SH-SY5Y (cell line): ENCODE data around the gene CDKN2AIPNL.

Source experiments
- GATA2 ChIP-seq: IDR thresholded peaks from 2 replicates; pipeline ENCODE4 v1.6.1; 2011; ENCODE audit warnings: mild to moderate bottlenecking, low read depth, low read length
- GATA3 ChIP-seq: IDR thresholded peaks from 2 replicates; pipeline ENCODE4 v1.6.1; 2011; ENCODE audit warnings: low read depth, mild to moderate bottlenecking, low read length, moderate library complexity

The CDKN2AIPNL gene

DNA sequence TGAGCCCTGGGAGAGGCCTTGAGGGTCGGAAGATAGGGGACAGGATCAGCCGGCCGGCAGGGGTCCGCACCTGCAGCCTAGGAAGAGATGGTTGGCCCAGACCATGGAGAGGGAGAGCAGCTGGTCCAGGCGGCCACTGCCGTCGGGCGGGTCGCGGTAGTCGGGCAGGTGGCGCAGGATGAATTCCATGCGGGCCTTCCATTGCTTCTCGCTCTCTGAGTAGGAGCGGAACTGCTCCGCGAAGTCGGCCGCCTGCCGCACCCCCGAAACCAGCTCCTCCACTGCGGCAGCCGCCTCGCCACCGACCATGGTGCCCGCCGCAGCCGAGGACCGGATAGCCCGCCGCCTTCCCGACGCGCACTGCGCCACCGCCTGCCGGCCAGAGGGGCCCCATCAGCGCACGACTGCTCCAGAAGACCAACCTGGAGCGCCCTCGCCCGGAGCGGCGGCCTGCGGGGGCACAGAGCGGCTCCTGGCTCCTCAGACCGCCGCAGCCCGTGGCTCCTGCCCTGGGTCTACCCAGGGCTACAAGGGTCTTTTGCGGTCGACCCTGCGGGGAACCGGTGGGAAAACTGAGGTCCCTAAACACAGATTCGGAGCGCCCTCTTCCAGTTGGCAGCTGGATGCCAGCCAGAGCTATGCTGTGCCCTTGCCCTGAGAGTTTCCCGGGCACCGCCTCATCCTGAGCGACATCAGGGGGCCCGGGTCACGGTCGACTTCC is at the start of gene CDKN2AIPNL:
TSS of gene CDKN2AIPNL (minus strand) at position 336 of the 721 bp plus-strand sequence. CDS start at position 309, 27 bp downstream.
- TF ChIP-seq GATA3 (no peak), GATA2 (no peak; the same call in 1 of the 2 replicates)

GRCh38 chr5:134460551-134460950 is 48.9 kb upstream of the CDKN2AIPNL start:
- TF ChIP-seq GATA2 (no peak), GATA3 (no peak)

DNA sequence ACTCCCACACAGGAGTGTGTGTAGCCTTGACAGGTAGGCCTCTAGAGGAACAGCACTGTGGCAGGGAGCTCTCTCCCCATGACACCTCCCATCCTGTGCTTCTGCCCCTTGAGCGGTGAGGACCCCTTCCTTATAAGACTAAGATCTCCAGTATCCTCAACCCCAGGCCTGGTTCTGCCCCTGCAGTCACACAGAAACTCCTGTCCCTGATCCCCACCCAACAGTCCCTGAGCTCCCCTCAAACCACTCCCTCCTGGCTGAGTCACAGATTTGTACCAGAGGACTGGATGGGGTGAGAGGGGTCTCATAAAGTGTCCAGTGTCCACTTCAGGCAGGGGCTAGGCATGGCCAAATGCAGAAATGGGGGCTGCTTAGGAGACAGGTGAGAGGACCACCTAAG is 47.8 kb upstream of the CDKN2AIPNL start:
- no peak for TF ChIP-seq GATA2
- no peak for TF ChIP-seq GATA3

DNA sequence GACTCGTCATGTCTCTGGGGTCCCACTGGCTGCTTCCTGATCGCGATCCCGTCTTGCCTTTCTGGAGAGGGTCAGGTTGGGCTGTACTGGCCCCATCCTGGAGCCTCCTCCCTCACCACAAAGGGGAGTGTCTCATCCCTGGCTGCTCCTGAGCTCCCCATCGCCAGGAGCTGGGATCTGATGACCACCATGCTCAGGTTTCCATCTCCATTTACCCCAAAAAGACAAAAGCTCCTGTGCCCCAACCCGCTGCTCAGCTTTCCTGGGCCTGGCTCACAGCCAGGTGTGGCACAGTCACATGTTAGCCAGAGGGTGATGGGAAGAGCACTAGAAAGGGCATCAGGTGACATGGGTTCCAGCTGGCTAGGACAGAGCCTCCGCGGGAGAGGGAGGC is 47.3 kb upstream of the CDKN2AIPNL start:
- TF ChIP-seq GATA2 (no peak), GATA3 (no peak)

DNA sequence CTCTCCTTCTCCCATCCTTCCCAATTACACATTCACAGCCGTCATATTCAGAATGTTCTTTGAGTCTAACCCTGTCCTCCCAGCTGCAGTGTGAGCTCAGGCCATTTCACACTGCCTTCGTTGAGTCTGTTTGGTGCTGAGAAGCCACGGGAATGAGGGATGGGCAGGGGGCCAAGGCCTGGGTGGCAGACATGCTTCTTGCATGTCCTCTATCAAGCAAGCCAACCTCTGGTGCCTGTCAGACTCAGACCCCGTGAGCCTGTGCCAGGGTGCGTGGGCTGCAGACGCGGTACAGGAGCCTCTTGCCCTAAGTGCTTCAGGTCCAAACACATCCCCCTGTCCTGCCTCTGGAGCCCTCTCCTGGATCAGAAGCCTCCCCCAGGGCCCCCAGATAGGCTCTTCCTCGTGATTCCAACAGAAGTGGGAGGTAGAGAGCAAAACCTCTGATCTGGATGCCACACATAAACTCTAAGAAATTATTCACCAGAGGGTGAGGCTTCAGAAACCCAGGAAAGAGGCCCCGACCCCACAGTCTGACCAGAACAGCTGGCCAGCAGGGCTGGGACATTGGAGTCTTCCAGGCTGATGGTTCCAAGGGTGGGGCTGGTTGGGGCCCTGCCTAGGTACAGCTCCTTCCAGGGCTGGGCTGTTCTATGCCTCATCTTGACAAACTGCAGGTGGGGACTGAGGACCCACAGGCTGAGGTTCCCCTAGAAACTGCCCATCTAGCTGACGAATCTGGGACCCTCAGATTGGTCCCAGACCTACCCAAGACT is 46.7 kb upstream of the CDKN2AIPNL start:
- TF ChIP-seq GATA2 (no peak), GATA3 (no peak)

DNA sequence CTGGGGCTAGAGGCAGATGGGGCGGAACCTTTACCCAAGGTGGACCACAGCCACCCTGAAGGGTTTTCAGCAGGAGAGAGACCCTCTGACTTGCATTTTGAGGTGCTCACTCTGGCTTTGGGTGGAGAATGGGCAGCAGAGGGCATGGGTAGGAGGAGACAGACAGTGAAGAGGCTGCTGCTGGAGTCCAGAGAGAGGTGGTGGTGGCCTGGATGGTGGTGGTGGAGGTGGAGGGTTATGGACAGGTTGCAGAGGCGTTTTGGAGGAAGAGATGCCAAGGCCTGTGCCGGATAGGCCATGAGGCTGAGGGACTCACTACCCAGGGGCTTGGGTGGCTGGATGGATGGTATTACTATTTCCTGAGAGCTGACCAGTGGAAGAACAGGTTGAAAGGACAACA is 46.1 kb upstream of the CDKN2AIPNL start:
- TF ChIP-seq GATA2 (no peak), GATA3 (no peak)

DNA sequence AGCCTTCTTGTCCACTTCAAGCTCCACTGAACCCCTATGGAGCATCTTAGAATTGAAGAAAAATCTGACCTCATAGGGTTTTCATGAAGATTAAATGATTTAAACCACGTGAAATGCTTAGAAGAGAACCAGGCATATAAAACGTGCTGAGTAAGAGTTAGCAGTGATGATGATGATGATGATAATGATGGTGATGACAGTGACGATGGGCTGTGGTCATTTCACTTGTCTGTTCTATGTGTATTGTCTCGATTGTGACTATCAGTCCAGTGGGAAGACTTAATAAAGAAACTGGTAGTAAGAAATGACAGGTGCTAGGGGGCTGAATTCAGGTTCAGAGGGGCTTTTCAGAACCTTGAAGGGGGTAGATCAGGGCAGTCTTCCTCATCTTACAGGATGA is 45.1 kb upstream of the CDKN2AIPNL start:
- TF ChIP-seq GATA3: no peak
- no peak for TF ChIP-seq GATA2

- no peak for TF ChIP-seq GATA3
- TF ChIP-seq GATA2: no peak
Measured at GRCh38 chr5:134455466-134455865, 43.8 kb upstream of the CDKN2AIPNL start.

GRCh38 chr5:134453016-134453415 is 41.3 kb upstream of the CDKN2AIPNL start:
- TF ChIP-seq GATA3 (no peak), GATA2 (no peak)

DNA sequence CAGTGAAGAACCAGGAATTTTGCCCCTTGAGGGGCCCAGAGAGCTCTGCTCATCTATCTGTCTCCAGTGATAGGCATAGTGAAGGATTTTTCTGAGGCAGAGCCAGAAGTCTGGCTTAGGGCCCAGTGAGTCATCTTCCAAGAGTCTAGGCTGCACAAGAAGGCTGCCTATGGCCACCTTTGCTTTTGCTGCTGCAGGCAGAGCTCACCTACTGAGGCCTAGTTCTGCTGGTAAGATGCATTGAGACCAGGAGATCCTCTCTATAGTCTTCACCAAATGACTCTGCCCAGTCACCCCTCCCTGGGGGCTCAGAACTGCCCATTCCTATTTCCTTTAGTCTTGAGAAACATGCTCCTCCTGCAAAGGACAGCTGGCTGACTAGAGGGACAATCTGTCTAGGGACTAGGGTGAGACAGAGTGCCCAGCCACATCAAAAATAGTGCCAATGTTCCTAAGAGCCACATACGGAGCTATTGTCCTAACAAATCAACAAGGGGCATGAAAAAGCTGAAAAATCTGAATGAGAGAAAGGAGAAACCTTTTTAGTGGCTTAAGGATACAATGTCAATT is 40.3 kb upstream of the CDKN2AIPNL start:
- TF ChIP-seq GATA2 (no peak), GATA3 (no peak)

GRCh38 chr5:134451225-134451935 is 39.7 kb upstream of the CDKN2AIPNL start:
- TF ChIP-seq GATA2: no peak
- no peak for TF ChIP-seq GATA3

DNA sequence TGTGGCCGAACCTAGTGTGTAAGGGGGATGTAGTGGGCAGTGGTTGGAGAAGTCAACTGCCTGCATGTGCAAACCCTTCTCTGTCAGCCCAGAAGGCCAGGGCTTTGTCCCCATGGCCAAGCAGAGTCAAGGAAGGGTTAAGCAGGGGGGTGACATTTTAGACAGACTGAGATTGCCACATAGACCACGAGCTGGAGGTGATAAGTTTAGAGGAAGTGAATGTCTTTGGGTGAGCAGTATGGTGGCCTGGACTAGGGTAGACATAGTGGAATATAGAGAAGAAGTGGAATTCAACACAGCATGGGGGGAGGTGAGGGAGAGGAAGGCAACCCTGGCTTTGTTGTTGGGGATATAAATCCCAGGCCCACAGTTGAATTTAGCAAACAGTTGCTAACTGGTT is 38.7 kb upstream of the CDKN2AIPNL start:
- TF ChIP-seq GATA3: no peak
- no peak for TF ChIP-seq GATA2

DNA sequence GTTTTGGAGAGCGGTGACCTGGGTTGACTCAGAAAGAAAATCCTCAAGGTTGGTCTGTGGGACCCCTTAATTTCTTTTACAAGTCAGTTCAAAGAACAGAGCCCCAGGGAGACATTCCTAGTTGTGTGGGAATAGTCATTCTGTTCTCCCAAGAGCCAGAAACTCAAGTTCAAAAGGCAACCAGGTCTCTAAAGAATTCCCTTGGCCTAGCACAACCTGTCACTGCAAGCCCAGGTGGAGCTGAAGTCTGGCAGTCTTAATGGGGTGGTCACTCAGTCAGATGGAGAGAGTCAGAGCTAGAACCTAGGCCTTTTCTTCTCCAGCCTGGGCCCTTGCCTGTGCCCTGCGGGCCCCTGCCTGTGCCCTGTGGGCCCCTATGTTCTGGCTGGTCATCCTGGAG is 37.5 kb upstream of the CDKN2AIPNL start:
- no peak for TF ChIP-seq GATA2
- TF ChIP-seq GATA3: no peak
